Activated T-cell treated with anti-CD3 and anti-CD28 coated beads for 48 hours (primary cell): ENCODE data around the gene ATN1.

Experiments
- DNase-seq: peaks from one replicate; pipeline ENCODE4 v3.0.0-alpha.2; 2020; ENCODE audit warnings: low read depth

The ATN1 gene

GRCh38 chr12:6944381-6945186 lies 16.8 kb downstream of the ATN1 start:
- DNase-seq = peak; percentile 84

- DNase-seq = no peak
These were observed 17.9 kb downstream of the ATN1 start for GRCh38 chr12:6945613-6946012.

DNA sequence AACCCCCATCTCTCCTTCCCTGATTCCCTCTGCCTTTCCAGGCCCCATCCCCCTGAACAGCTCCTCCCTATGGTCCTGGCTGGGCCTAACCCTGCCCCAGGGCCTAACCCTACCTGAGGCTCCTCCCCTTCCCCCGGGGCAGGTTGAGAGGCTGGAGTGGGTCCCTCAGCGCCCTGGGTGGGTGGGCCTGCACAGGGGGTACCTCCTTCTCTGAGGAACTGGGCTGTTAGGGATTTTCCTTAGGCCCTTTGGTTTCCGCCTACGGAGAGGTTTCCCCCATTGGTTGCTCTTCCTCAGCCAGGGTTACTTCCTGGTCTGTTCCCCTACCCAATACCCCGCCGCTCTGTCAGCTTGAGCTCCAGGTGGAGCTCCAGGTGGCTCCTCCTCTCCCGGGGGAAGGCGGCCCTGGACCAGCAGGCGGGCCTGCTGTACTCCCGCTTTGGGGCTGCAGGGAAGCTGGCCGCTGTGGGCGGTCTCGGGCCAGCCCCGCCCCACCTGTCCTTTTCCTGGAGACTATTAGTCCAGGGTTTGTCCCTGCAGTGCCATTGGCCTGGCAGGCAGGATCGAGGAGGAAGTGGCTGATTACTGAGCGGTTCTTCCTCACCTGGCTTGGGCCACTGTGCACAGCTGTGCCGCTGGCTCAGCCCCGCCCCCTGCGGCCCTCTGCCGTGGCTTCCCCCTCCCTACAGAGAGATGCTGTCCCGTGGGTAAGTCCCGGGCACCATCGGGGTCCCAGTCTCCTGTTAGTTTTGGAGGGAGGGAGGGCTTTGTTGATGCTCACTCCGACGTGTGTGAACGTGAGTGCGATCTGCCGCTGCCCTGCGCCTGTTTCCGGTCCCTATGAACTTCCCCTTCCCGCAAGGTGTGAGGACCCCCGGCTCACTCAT lies 18.5 kb downstream of the ATN1 start:
- no peak for DNase-seq

GRCh38 chr12:6946920-6947374 lies 19.2 kb downstream of the ATN1 start:
- no peak for DNase-seq

DNA sequence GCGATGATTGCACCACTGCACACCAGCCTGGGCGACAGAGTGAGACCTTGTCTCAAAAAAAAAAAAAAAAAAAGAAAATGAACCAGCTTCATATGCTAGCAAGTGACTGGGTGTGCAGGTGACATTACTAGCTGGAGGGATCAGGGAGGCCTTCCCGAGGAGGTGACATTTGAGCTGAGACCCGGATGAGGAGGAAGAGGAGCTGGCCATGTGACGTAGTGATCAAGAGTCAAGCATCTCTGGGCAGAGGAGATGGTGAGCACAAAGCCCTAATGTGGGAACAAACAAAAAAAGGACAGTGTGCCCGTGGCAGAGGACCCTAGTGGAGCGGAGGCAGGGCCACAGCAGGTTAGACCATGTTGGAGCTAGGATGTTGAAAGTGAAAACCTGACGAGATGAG lies 19.9 kb downstream of the ATN1 start:
- DNase-seq = no peak

DNA sequence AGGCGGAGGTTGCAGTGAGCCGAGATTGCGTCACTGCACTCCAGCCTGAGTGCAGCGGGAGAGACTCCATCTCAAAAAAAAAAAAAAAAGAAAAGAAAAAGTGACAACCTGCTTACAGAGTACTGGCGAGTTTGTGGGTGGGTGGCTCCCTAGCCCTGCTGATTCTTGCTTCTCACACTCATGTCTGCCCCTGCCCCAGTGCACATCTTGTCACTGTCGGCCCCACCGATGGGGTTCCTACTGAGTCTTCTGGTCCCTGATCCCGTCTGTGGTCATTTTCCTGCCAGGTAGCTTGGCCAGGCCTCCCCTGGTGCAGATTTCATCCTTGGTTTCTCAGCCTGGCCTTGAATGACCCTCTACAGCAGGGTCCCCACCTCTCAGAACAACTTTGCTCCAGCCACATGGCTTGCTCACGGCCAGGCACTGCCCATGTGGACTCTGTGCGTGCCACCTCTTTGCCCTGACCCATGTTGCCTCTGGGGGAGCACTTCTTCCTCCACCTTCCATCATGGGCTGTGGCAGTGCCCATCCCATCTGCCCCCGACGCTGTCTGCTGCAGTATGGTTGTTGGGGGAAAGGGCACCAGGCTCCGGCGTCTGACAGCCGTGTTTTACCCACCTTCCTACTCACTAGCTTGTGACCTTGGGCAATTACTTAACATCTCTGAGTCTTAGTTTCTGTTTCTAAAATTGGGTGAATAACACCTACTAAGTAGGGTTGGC lies 21.3 kb downstream of the ATN1 start:
- DNase-seq = no peak

DNA sequence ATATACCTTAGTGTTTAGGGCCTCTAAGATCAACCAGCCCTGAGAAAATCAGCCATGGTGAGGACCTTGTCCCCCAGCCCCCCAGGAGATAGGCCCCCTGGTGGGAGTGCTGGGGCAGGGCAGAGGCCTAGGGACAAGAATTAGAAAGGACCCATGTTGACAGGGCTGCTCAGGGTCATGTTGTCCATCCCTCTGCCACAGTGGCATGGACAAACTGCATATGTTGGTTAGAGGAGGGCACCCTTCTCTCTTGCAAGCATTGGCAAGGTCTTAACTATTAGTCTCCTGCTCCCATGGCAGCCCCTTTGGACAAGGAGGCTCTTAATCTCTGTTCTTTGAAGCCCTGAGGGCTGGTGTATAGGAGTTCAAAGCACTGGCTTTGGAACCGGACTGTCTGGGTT lies 22.6 kb downstream of the ATN1 start:
- DNase-seq = no peak

DNA sequence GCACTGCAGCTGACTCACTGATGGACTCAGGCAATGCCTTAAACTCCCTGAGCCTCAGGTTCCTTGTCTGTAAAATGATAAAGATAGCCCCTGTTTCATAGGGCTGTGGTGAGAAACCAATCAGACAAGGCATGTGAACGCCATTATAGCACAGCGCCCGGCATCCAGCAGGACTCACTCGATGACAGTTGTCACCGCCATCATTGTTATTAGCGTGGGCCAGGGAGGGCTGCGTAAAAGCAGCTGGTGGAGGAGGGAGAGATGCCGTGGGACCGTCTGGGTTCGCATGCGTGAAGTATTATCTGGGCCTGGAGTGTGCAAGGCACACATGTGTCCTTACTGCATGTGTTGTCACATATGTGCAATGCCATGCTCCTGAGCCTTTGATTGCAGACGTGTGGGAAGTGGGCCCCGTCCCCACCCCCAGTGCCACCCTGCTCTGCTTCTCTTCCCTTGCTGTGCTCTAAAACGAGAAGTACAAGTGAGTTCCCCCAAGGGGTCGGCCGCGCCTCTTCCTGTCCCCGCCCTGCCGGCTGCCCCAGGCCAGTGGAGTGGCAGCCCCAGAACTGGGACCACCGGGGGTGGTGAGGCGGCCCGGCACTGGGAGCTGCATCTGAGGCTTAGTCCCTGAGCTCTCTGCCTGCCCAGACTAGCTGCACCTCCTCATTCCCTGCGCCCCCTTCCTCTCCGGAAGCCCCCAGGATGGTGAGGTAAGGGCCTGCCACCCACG lies 23.2 kb downstream of the ATN1 start, which contains the start of gene PTPN6:
Gene PTPN6, plus strand, starts transcription at position 546 of the 730 bp plus-strand sequence. Its CDS starts 157 bp downstream, at position 703.
- no peak for DNase-seq

- DNase-seq = no peak
These were observed 23.9 kb downstream of the ATN1 start for GRCh38 chr12:6951551-6952120.

GRCh38 chr12:6952121-6952862 lies 24.5 kb downstream of the ATN1 start:
- no peak for DNase-seq

DNA sequence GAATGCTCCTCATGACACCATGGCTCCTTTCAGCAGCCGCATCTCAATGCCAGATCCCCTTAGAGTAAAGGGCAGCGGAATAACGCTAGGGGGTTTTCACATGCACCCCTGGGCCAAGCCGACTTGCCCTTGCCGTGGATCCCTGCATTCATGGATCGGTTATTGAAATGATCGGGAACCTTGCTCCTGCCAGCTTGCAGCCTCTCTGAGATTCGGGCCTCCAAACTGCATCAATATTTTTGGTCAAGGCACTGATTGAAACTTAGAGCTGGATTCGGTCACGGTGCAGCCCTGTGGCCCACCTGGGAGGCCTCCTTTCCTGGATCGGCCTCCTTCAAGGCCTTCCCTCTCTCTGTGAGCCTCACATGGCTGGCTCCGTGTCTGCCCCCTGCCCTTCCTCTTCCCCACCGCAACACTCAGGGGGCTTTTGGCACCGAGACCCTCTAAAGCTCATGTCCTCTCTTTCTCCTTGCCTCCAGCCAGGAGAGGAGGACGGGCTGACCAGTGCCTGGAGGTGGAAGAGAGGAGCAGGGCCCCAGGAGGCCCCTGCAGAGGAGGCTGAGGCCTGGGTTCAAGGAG lies 25.2 kb downstream of the ATN1 start:
- no peak for DNase-seq

- DNase-seq = peak; percentile 71
These were observed 25.9 kb downstream of the ATN1 start for GRCh38 chr12:6953442-6954315.

GRCh38 chr12:6954316-6955107 lies 26.8 kb downstream of the ATN1 start:
- DNase-seq = no peak

DNA sequence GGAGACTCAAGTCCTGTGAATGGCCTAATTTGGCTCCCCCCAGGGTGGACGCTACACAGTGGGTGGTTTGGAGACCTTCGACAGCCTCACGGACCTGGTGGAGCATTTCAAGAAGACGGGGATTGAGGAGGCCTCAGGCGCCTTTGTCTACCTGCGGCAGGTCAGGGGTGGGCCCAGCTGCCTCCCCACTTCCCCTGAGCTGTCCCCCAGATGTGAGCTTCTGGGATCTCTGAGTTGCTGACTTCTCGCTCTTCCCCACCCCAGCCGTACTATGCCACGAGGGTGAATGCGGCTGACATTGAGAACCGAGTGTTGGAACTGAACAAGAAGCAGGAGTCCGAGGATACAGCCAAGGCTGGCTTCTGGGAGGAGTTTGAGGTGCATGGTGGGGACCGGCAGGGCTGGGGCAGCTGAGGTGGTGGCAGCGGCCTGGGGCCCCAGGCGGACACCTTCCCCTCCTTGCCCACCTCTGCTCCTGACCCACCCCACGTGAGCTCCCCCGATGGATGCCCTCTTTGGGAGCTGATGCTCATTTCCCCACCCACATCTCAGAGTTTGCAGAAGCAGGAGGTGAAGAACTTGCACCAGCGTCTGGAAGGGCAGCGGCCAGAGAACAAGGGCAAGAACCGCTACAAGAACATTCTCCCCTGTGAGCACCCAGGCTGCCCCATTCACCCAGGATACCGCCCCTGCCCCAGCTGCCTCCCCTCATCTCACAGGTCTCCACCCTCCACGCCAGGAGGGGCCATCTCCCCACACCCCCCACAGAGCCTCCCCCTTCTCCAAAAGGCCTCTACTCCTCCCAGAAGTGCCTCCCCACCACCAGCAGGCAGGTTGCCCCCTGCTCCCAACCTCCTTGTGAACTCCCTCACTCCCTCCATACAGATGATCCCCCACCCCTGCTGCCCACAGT lies 27.6 kb downstream of the ATN1 start:
- no peak for DNase-seq

- DNase-seq = no peak
These were observed 28.4 kb downstream of the ATN1 start for GRCh38 chr12:6956021-6956727.

- DNase-seq = no peak
These were observed 29.5 kb downstream of the ATN1 start for GRCh38 chr12:6957151-6957701.
